H1 (cell line): Measurements from ENCODE around the gene ANKFN1. TPM values are rescaled to one million over a fixed set of nuclear protein-coding genes. Genes with fewer than 3 reads are reported as not detected.

Experiments
- CTCF ChIA-PET: fragments of 300-600 bp; sonication (Branson Sonifier 250); formaldehyde crosslinking; loops from one replicate; lab custom pipeline; 2021; ENCODE audit not compliant: partially characterized antibody; lab: Charles Lee
- POLR2A ChIA-PET: fragments of 300-600 bp; sonication (Branson Sonifier 250); formaldehyde crosslinking; loops from one replicate; lab custom pipeline; 2021; ENCODE audit warnings: inconsistent platforms; ENCODE audit not compliant: partially characterized antibody; lab: Charles Lee
- DNase-seq, 2 experiments: peaks; one replicate each; pipeline versions ENCODE4 v3.0.0 to v3.0.0-alpha.2; 2010 to 2022; ENCODE audit warnings: low spot score in 2 of 2, low read depth in 1 of 2, mixed read lengths in 1 of 2
- FAIRE-seq: peaks from 2 replicates; lab custom pipeline; 2011; peaks lifted over from hg19 to GRCh38; lab: Jason Lieb, UNC
- H2AFZ ChIP-seq: 2 replicates; pipeline ENCODE4 v1.8.1; 2012; ENCODE audit warnings: low read length, inconsistent platforms
- H2AK5ac ChIP-seq: 2 replicates; pipeline ENCODE4 v1.6.1; 2013; ENCODE audit warnings: low read depth, low read length
- H2BK120ac ChIP-seq: replicated peaks from 2 replicates; pipeline ENCODE3; 2013; ENCODE audit warnings: low read depth, low read length, inconsistent platforms
- H2BK12ac ChIP-seq: 2 replicates; pipeline ENCODE4 v1.6.1; 2013; ENCODE audit warnings: low read depth, low read length
- H2BK15ac ChIP-seq: 2 replicates; pipeline ENCODE4 v1.6.1; 2013; ENCODE audit warnings: low read length
- H2BK20ac ChIP-seq: 2 replicates; pipeline ENCODE4 v1.6.1; 2013; ENCODE audit warnings: low read length
- H2BK5ac ChIP-seq: 2 replicates; pipeline ENCODE4 v1.6.1; 2013; ENCODE audit warnings: low read depth, low read length
- H3K14ac ChIP-seq: 2 replicates; pipeline ENCODE4 v1.6.1; 2013; ENCODE audit warnings: inconsistent platforms; ENCODE audit not compliant: insufficient read length
- H3K18ac ChIP-seq: 2 replicates; pipeline ENCODE4 v1.6.1; 2013; ENCODE audit warnings: low read length; ENCODE audit errors: extremely low read depth
- H3K23ac ChIP-seq: 2 replicates; pipeline ENCODE4 v1.6.1; 2013; ENCODE audit warnings: inconsistent platforms; ENCODE audit not compliant: insufficient read length
- H3K23me2 ChIP-seq: 2 replicates; pipeline ENCODE4 v1.6.1; 2013; ENCODE audit warnings: low read depth, low read length
- H3K27ac ChIP-seq: 2 replicates; pipeline ENCODE4 v1.6.1; 2011; ENCODE audit warnings: low read depth, low read length, inconsistent platforms
- H3K27me3 ChIP-seq, 4 experiments: replicated peaks in 1 of 4; 1 replicate in 1 of 4; 2 replicates in 3 of 4; pipeline versions ENCODE4 v1.6.1 to v1.8.1; 2011 to 2013; ENCODE audit warnings: low read length in 3 of 4, mild to moderate bottlenecking in 3 of 4, inconsistent platforms in 2 of 4, mixed read lengths in 2 of 4, moderate library complexity in 1 of 4; ENCODE audit not compliant: control insufficient read depth in 3 of 4, insufficient read depth in 3 of 4; ENCODE audit errors: extremely low read depth in 1 of 4
- H3K36me3 ChIP-seq, 4 experiments: 2 replicates each; pipeline versions ENCODE4 v1.6.1 to v1.8.1; 2011 to 2013; ENCODE audit warnings: mild to moderate bottlenecking in 4 of 4, low read length in 3 of 4, moderate library complexity in 2 of 4, control low read depth in 1 of 4, inconsistent platforms in 1 of 4; ENCODE audit not compliant: insufficient read depth in 4 of 4, control insufficient read depth in 2 of 4
- H3K4ac ChIP-seq: replicated peaks from 2 replicates; pipeline ENCODE3; 2013; ENCODE audit warnings: low read length, low read depth, mixed read lengths, inconsistent platforms; ENCODE audit not compliant: insufficient read length
- H3K4me1 ChIP-seq, 4 experiments: replicated peaks in 1 of 4; 1 replicate in 1 of 4; 2 replicates in 3 of 4; pipeline versions ENCODE4 v1.6.1 to v1.8.1; 2011 to 2013; ENCODE audit warnings: low read length in 3 of 4, inconsistent platforms in 2 of 4, mixed read lengths in 1 of 4; ENCODE audit not compliant: insufficient read depth in 4 of 4, control insufficient read depth in 3 of 4
- H3K4me2 ChIP-seq, 2 experiments: 2 replicates each; pipeline versions ENCODE4 v1.6.1 to v1.8.1; 2011 to 2013; ENCODE audit warnings: low read depth in 2 of 2, low read length in 2 of 2, control low read depth in 1 of 2, inconsistent platforms in 1 of 2, mild to moderate bottlenecking in 1 of 2; ENCODE audit not compliant: insufficient read depth in 1 of 2
- H3K4me3 ChIP-seq, 4 experiments: fragments of 200-600, 300-600 bp in 1 of 4; sonication (generic), shearing (Covaris generic), sonication (Bioruptor Twin) in 1 of 4; 2 replicates each; pipeline versions ENCODE4 v1.5.1 to v1.8.1; 2011 to 2016; ENCODE audit warnings: low read length in 4 of 4, low read depth in 3 of 4, control low read depth in 2 of 4, inconsistent platforms in 2 of 4, mild to moderate bottlenecking in 2 of 4, mixed read lengths in 1 of 4, moderate library complexity in 1 of 4; ENCODE audit not compliant: insufficient read depth in 2 of 4; ENCODE audit errors: extremely low read depth in 1 of 4
- H3K56ac ChIP-seq: replicated peaks from 2 replicates; pipeline ENCODE3; 2013; ENCODE audit warnings: low read depth, mild to moderate bottlenecking, mixed read lengths, low read length, inconsistent platforms; ENCODE audit not compliant: insufficient read length
- H3K79me1 ChIP-seq: 2 replicates; pipeline ENCODE4 v1.6.1; 2013; ENCODE audit warnings: low read depth, low read length, control low read depth
- H3K79me2 ChIP-seq, 2 experiments: 2 replicates each; pipeline versions ENCODE4 v1.6.1 to v1.8.1; 2012 to 2013; ENCODE audit warnings: low read length in 2 of 2, mild to moderate bottlenecking in 2 of 2, inconsistent platforms in 1 of 2; ENCODE audit not compliant: insufficient read depth in 2 of 2, control insufficient read depth in 1 of 2
- H3K9ac ChIP-seq, 4 experiments: replicated peaks in 1 of 4; 1 replicate in 1 of 4; 2 replicates in 3 of 4; pipeline versions ENCODE4 v1.6.1 to v1.8.1; 2011 to 2013; ENCODE audit warnings: low read depth in 3 of 4, low read length in 3 of 4, control low read depth in 2 of 4, mild to moderate bottlenecking in 2 of 4, moderate library complexity in 2 of 4, inconsistent platforms in 1 of 4; ENCODE audit errors: extremely low read depth in 1 of 4
- H3K9me3 ChIP-seq, 2 experiments: 2 replicates each; pipeline versions ENCODE4 v1.6.1 to v1.8.1; 2012 to 2013; ENCODE audit warnings: mild to moderate bottlenecking in 2 of 2, moderate library complexity in 2 of 2, control low read depth in 1 of 2, inconsistent platforms in 1 of 2, low read depth in 1 of 2, low read length in 1 of 2, mixed read lengths in 1 of 2; ENCODE audit not compliant: insufficient read depth in 2 of 2
- H4K20me1 ChIP-seq, 2 experiments: replicated peaks in 1 of 2; 2 replicates each; pipeline versions ENCODE3 to v1.8.1; 2011 to 2013; ENCODE audit warnings: inconsistent platforms in 2 of 2, low read length in 2 of 2, mild to moderate bottlenecking in 1 of 2; ENCODE audit not compliant: insufficient read depth in 2 of 2, control insufficient read depth in 1 of 2
- H4K5ac ChIP-seq: 2 replicates; pipeline ENCODE4 v1.6.1; 2013; ENCODE audit warnings: low read length, low read depth, mixed read lengths, inconsistent platforms; ENCODE audit not compliant: insufficient read length
- H4K8ac ChIP-seq: 2 replicates; pipeline ENCODE4 v1.8.0; 2013; ENCODE audit warnings: mild to moderate bottlenecking, moderate library complexity, low read length, inconsistent platforms; ENCODE audit not compliant: insufficient read depth; ENCODE audit errors: extremely low read depth
- H4K91ac ChIP-seq: replicated peaks from 2 replicates; pipeline ENCODE3; 2013; ENCODE audit warnings: low read length, mixed read lengths, inconsistent platforms; ENCODE audit not compliant: insufficient read length
- RAD21 ChIP-seq, 2 experiments: IDR thresholded peaks in 1 of 2; conservative IDR thresholded peaks in 1 of 2; 2 replicates each; pipeline ENCODE4 v1.6.1; 2011; ENCODE audit warnings: low read depth in 2 of 2, low read length in 2 of 2, improper control_type of control experiment in 1 of 2, inconsistent platforms in 1 of 2, mild to moderate bottlenecking in 1 of 2, moderate library complexity in 1 of 2
- SP2 ChIP-seq: IDR thresholded peaks from 2 replicates; pipeline ENCODE4 v1.6.1; 2012; ENCODE audit warnings: mild to moderate bottlenecking, low read length, inconsistent platforms
- polyA plus RNA-seq, 7 experiments: library from polyadenylated mRNA; depleted of rRNA in 3 of 7; stranded (reverse) in 5 of 7; unstranded in 2 of 7; fragments of >200 nt in 5 of 7; fragments of 200-250 nt in 2 of 7; gene quantifications; 1 replicate in 5 of 7; 2 replicates in 1 of 7; 4 replicates in 1 of 7; pipeline versions ENCODE4 v1.2.1 to v1.2.3, GENCODE V29; 2011 to 2013; ENCODE audit warnings: missing spikeins in 2 of 7, mixed read lengths in 2 of 7
- total RNA-seq: library from RNA; stranded (reverse); fragmentation: NEBNext Ultra II Directional; extraction: Animal tissue kit (Norgen Biotek cat#: 25700); gene quantifications from 2 replicates; pipeline ENCODE4 v1.2.1, GENCODE V29; 2021
- TF ChIP-seq, protein P1 (sequence below), 3 experiments: IDR thresholded peaks; 1 replicate in 2 of 3; 2 replicates in 1 of 3; pipeline versions ENCODE4 v1.5.1 to v1.6.1; 2011; ENCODE audit warnings: low read length in 3 of 3, mild to moderate bottlenecking in 3 of 3, inconsistent platforms in 2 of 3, low read depth in 1 of 3, moderate library complexity in 1 of 3; ENCODE audit not compliant: insufficient read depth in 1 of 3; ENCODE audit errors: control extremely low read depth in 1 of 3

ANKFN1 gene
- total and polyA plus RNA-seq, 2 of the 8 experiments (the other 6 are each of a cell fraction or from before 2014, with no cell fraction given) = not detected

DNA sequence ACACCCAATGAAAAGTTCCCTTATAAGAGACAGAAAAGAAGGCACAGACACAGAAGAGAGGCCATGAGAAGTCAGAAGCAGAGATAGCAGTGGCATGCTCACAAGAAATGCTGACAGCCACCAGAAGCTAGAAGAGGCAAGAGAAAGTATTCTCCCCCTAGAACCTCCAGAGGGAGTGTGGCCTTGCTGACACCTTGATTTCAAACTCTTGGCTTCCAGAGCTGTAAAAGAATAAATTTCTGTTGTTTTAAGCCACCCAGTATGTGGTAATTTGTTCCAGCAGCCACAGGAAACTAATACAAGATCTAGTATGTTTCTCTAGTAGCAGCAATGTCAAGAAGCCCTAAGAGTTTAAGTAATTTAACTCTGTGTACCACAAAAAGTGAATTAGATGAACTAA lies 353.1 kb downstream of the ANKFN1 start:
- Histone ChIP-seq H3K23ac (no peak overlapping the region), H3K4ac (no peak overlapping the region), H3K9ac (no peak overlapping the region), H2AK5ac (no peak overlapping the region), H3K4me2 (no peak overlapping the region), H3K27me3 (no peaks in the 10 kb centered on the region), H2BK12ac (no peak overlapping the region), H3K27ac (no peak overlapping the region), H3K23me2 (no peaks in the 10 kb centered on the region), H3K14ac (no peak overlapping the region), H3K9me3 (no peaks in the 10 kb centered on the region), H2BK5ac (no peak overlapping the region), H3K4me1 (no peaks in the 10 kb centered on the region), H3K36me3 (no peaks in the 10 kb centered on the region), H2BK120ac (no peak overlapping the region), H2BK15ac (no peak overlapping the region), H3K18ac (no peak overlapping the region), H4K5ac (no peak overlapping the region), H2AFZ (no peak overlapping the region), H4K8ac (no peak overlapping the region), H4K91ac (no peak overlapping the region), H3K4me3 (no peak overlapping the region), H4K20me1 (no peaks in the 10 kb centered on the region), H2BK20ac (no peak overlapping the region), H3K56ac (no peak overlapping the region), H3K79me2 (no peaks in the 10 kb centered on the region), H3K79me1 (no peaks in the 10 kb centered on the region)
- TF ChIP-seq RAD21 (IDR thresholded peaks at IDR 0.05 in 1 of 2, conservative IDR thresholded peaks at IDR 0.05 in 1 of 2; ENCODE audit: low read depth in 2 of 2, low read length in 2 of 2) (peak; percentile 5 to 38; a peak in 2 of 4 replicates), SP2 (no peak)
- TF ChIP-seq, protein P1, sequence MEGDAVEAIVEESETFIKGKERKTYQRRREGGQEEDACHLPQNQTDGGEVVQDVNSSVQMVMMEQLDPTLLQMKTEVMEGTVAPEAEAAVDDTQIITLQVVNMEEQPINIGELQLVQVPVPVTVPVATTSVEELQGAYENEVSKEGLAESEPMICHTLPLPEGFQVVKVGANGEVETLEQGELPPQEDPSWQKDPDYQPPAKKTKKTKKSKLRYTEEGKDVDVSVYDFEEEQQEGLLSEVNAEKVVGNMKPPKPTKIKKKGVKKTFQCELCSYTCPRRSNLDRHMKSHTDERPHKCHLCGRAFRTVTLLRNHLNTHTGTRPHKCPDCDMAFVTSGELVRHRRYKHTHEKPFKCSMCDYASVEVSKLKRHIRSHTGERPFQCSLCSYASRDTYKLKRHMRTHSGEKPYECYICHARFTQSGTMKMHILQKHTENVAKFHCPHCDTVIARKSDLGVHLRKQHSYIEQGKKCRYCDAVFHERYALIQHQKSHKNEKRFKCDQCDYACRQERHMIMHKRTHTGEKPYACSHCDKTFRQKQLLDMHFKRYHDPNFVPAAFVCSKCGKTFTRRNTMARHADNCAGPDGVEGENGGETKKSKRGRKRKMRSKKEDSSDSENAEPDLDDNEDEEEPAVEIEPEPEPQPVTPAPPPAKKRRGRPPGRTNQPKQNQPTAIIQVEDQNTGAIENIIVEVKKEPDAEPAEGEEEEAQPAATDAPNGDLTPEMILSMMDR (IDR thresholded peaks at IDR 0.05; ENCODE audit: control extremely low read depth in 1 of 3, insufficient read depth in 1 of 3, low read depth in 1 of 3, low read length in 3 of 3) = peak in 2 of 3 experiments; percentile 29 to 30; a peak in 2 of 4 replicates
- FAIRE-seq (no peak), DNase-seq (no peak)
- POLR2A ChIA-PET = no interaction called here
- CTCF ChIA-PET = interaction anchor here (0.7 to 2.0 kb wide), 6 partner anchors 9 to 379 kb away, joined by 3 to 8 read pairs (median 3); no protein-coding TSS in a partner anchor
